ENCODE results near the gene KLHL29.

The KLHL29 gene

DNA sequence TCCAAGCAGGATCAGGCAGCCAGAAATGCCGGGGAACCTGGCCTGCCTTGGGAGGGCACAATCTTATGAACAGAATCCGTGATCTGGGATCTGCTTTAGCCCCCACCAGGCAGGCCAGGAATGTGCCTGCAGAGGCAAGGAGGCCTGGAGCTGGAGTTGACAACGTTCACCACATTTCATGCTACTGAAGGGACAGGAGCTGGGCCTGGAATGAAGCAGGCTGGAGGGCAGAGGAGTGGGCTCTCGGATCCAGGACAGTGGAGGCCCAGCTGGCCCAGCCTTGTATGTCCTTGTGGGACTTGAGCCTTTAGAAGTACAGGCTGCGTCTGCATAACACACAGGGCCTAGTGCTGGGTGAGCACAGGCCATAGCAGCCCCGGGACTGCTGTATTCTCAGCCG, 91.8 kb downstream of the KLHL29 start:
- no peak for DNase-seq (ENCODE audit: low spot score)

DNA sequence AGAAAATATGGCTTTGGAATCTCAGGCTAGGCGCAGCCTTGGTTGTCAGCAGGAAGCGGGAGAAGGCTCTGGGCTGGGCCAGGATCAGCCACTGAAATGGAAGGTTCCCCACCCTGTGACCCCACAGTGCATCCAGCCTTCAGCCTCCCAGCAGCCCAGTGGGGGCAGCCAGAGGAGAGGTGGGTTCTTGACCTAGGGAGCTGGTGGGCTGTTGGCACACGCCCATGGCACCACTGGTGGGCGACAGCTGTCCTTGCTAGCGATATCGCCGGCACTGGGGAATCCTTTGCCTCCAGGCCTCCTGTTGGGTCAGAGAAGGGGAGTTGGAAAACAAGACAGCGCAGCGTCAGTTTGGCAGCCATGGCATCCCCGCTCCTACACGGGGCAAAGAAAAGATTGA, 92.4 kb downstream of the KLHL29 start:
- no peak for DNase-seq (ENCODE audit: low spot score)

DNA sequence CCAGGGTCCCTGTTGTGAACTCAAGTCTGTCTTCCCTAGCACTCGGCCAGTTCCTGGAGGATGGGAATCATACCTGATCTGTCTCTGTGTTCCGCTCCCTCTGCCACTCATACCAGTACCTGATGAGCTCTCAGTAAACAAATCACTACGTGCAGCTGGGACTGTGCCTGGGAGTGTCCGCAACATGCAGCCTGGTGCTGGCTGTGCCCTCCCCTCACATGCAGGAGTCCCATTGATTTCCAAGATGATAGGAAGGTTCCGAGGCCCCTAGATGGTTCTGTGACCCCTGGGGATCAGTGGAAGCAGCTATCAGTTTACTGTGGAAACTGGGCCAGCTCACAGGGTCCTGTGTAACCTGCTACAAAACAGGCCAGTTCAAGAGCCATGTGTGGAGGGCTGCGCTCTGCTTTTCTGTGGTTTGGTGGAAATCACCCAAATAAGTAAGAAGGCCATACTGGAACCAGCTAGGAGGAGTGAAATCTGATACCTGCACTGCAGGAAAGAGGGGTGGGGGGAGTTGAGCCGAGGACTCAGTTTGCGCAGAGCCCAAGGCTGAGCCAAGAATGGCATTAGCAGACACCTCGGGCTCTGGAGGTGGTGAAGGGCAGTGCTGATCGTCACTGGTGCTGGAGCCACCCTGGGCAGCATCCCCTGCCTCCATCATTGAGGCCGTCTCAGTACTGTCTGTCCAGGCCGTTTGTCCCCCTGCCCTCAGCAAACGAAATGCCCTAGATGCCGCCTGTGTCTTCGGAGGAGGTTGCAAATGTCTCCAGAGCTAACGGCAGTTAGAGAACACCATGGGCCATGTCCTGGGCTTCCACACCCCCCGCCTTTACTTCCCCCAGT, 93.3 kb downstream of the KLHL29 start:
- no peak for DNase-seq (ENCODE audit: low spot score)

GRCh38 chr2:23478933-23479683, 94.1 kb downstream of the KLHL29 start:
- DNase-seq (ENCODE audit: low spot score): no peak

- DNase-seq (ENCODE audit: low spot score): no peak
Observed at GRCh38 chr2:23480957-23481797, 96.2 kb downstream of the KLHL29 start.

DNA sequence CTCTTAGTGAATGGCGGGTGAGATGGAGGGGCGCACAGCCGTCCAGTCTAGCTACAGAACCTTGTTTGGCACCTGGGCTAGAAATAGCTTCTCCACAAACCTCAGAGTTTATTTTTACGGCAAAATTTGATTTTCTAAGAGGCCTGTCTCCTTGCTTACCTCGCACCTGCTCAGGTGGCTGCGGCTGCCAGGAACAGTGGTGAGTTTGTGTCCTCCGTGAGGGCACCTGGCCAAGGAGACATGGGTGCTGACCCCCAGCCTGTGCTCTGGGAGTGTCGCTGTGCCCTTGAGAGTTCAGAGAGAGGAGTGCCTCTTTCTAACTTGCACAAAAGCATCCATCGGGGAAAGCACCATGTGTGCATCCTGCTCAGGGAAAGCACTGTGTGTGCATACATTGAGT, 97.2 kb downstream of the KLHL29 start:
- DNase-seq (ENCODE audit: low spot score): no peak

DNA sequence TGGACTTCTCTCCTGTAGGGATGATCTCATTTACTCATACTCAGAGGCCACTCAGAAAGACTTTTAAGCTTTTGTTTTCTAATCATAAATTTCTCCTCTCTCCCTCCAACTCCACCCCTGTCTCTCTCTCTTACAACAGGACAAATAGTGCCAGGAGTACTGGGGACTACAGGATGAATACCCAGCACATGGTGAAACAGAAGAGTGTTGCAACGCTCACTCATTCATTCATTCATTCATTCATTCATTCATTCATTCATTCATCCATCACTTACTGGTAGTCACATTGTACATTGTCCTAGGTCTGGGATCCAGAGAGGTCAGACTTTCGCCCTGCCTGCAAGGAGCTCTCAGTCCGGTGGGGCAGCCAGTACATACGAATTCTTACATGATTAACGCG, 97.6 kb downstream of the KLHL29 start:
- no peak for DNase-seq (ENCODE audit: low spot score)

DNA sequence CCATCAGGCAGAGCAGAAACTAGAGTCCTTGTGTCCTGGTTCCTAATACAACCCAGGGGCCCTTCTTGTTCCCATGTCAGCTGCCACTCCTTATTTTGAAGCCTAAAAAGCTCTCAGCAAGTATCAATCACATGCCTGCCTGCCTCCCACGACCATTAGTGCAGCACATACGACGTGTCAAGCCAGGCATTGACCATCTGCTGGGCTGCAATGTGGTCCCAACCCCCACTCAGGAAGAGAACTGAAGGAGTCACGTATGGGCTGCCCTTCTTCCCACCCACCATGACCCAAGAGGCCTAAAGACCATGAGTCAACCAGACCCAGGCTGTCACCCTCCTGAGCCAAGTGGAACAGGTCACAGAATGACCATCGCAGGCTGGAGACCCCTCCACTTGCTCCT, 98.8 kb downstream of the KLHL29 start:
- DNase-seq (ENCODE audit: low spot score): no peak

DNA sequence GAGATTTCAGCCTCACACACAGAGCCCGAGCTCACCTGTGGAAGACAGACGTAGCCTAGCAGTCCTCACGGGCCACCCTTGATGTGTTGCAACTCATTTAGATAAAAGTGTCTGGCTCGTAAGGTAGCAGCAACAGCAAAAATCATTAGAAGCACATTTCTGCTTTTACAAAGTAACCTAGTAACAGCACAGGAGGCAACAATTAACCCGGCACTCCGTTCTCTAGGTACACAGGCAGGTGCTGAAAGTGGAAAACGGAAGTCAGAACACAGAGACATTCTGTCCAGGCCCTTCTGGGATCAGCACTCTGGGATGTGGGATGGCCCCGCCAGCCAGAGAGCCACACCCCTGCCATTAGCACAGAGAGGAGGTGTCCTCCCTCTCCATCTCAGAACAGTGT, 99.3 kb downstream of the KLHL29 start:
- DNase-seq (ENCODE audit: low spot score): no peak

- no peak for DNase-seq (ENCODE audit: low spot score)
Observed at GRCh38 chr2:23484767-23485166, 99.8 kb downstream of the KLHL29 start.

GRCh38 chr2:23485261-23485660, 100.3 kb downstream of the KLHL29 start:
- no peak for DNase-seq (ENCODE audit: low spot score)

DNA sequence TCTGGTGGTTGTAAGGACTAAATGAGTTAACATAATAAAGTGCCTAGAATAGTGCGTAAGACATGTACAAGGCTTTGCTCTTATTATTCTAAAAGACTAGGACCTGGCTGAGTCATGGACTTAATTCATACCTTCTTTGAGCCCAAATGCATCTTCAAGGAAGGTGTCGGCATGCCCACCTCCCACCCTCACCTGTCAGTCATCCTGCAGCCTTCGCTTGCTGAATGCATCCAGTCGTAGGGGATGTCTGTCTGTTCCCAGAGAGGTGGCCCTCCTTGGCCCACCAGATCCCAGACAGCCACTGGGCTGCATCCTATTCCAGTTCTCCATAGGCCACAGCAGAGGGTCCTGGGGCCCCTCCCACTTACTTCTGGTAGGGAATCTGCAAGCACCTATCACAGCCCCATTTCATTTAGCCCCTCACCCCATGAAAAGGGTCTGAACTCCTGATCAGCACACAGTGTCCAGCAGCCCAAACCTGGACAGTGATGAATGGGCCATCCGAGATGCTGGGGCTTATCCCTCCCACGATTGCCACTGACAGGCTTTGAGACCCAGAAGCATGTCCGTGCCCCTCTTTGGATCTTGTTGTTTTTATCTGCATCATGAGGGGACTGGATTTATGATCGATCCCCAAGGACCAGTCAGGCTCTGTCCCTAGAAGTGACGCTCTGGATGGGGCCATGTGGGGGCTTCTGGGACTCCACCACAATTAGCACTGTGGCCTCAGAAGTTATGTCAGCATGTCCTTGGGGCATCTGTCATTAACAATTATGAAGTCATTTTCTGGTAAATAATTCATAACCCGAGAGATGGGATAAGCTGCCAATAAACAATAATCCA, 101.1 kb downstream of the KLHL29 start:
- no peak for DNase-seq (ENCODE audit: low spot score)

- no peak for DNase-seq (ENCODE audit: low spot score)
Observed at GRCh38 chr2:23486684-23487075, 101.7 kb downstream of the KLHL29 start.

DNA sequence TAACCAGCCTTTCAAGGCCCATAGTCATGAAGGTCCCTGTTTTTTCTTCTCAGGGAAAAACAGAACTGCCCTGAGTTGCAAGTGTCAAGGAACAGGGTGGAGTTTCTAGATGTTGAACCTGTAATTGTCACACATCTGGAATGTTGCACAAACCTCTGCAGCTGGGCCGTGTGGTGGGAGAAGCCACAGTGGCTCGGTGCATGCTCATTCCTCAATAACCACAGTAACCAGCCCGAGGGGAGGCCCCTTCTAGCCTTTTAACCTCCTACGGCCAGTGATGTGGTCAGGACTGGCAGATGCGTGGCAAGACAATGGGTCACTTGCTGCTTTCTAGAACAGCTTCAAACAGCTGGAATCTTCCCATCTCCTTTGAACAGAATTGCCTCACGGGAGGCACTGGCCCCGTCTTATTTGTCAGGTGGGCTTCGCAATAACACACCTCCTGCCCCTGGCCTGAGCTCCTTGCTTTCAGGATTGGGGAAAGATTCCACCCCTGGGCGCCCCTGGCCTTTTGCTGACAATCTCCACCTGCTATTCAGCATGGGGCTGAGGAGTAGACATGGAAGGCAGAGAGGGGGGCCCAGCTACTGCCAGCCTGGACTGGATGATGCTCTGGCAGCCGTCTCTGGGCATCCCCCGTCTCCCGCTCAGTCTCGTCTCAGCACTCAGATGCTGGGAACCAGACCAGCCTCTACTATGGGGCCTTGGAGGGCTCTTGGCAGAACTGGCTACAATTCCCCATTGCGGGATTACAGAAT, 102.9 kb downstream of the KLHL29 start:
- DNase-seq (ENCODE audit: low spot score): no peak

GRCh38 chr2:23488584-23488983, 103.6 kb downstream of the KLHL29 start:
- DNase-seq (ENCODE audit: low spot score): no peak

GRCh38 chr2:23489471-23490322, 104.7 kb downstream of the KLHL29 start:
- DNase-seq (ENCODE audit: low spot score): no peak

- DNase-seq (ENCODE audit: low spot score): no peak
Observed at GRCh38 chr2:23491591-23492336, 106.8 kb downstream of the KLHL29 start.

- DNase-seq (ENCODE audit: low spot score): no peak
Observed at GRCh38 chr2:23492337-23492675, 107.3 kb downstream of the KLHL29 start.

GRCh38 chr2:23492921-23493320, 107.9 kb downstream of the KLHL29 start:
- no peak for DNase-seq (ENCODE audit: low spot score)
